GM10248 (cell line): Measurements from ENCODE around the gene SIGLEC9.

Source experiments
- CTCF ChIA-PET: fragments of 300-600 bp; sonication (Branson Sonifier 250); formaldehyde crosslinking; extraction: SDS; loops from one replicate; lab custom pipeline; 2021; ENCODE audit warnings: antibody characterized with exemption; lab: Yijun Ruan, JAX
- POLR2A ChIA-PET: fragments of 350-650 bp; sonication (Branson Sonifier 250); formaldehyde crosslinking; extraction: SDS; loops from one replicate; lab custom pipeline; 2020; ENCODE audit warnings: antibody characterized with exemption; lab: Yijun Ruan, JAX
- DNase-seq: peaks from one replicate; pipeline ENCODE4 v3.0.0; 2012; ENCODE audit errors: extremely low spot score
- CTCF ChIP-seq: IDR thresholded peaks from 2 replicates; pipeline ENCODE4 v1.5.1; 2012; ENCODE audit warnings: mild to moderate bottlenecking, low read depth; ENCODE audit errors: extremely low read depth, missing control alignments, control extremely low read depth

Gene SIGLEC9

GRCh38 chr19:51089786-51090185 is 34.9 kb upstream of the SIGLEC9 start:
- DNase-seq = no peak
- TF ChIP-seq CTCF = no peak
- POLR2A ChIA-PET = no interaction called here
- CTCF ChIA-PET = interaction anchor here (1.3 kb wide), 1 partner anchor 69 kb away, joined by 3 read pairs; no protein-coding TSS in a partner anchor

- CTCF ChIA-PET = interaction anchor here (1.3 kb wide), 1 partner anchor 69 kb away, joined by 3 read pairs; no protein-coding TSS in a partner anchor
- no peak for TF ChIP-seq CTCF
- no peak for DNase-seq
- POLR2A ChIA-PET = no interaction called here
Measured at GRCh38 chr19:51090471-51090870, 34.2 kb upstream of the SIGLEC9 start.

GRCh38 chr19:51091126-51091525 is 33.6 kb upstream of the SIGLEC9 start:
- DNase-seq = no peak
- ChIA-PET CTCF (no interaction called here), POLR2A (no interaction called here)
- no peak for TF ChIP-seq CTCF

GRCh38 chr19:51091895-51092873 is 32.5 kb upstream of the SIGLEC9 start:
- POLR2A ChIA-PET = no interaction called here
- no peak for TF ChIP-seq CTCF
- CTCF ChIA-PET = interaction anchor here (0.9 kb wide), 1 partner anchor 29 kb away, joined by 3 read pairs; no protein-coding TSS in a partner anchor
- no peak for DNase-seq

GRCh38 chr19:51093101-51093500 is 31.6 kb upstream of the SIGLEC9 start:
- CTCF ChIA-PET = no interaction called here
- no peak for DNase-seq
- TF ChIP-seq CTCF = no peak

GRCh38 chr19:51093510-51094345 is 31.0 kb upstream of the SIGLEC9 start:
- ChIA-PET CTCF (interaction anchor here (1.1 to 3.7 kb wide), 4 partner anchors 11 to 424 kb away, joined by 3 to 19 read pairs (median 9); partner anchors contain the start of gene KLK10), POLR2A (no interaction called here)
- no peak for TF ChIP-seq CTCF
- no peak for DNase-seq

More at GRCh38 chr19:51093101-51093500, 31.6 kb upstream of the SIGLEC9 start:
- POLR2A ChIA-PET = no interaction called here
